Ishikawa (cell line): Measurements from ENCODE around the gene OR10P1.

Source experiments
- CEBPB ChIP-seq: IDR thresholded peaks from 2 replicates; pipeline ENCODE4 v1.6.1; 2012
- CREB1 ChIP-seq: IDR thresholded peaks from 2 replicates; pipeline ENCODE4 v1.6.1; 2012; ENCODE audit warnings: low read depth
- EGR1 ChIP-seq: IDR thresholded peaks from 2 replicates; pipeline ENCODE4 v1.6.1; 2012
- EP300 ChIP-seq: IDR thresholded peaks from 2 replicates; pipeline ENCODE4 v1.6.1; 2012; ENCODE audit warnings: borderline replicate concordance
- FOXM1 ChIP-seq: IDR thresholded peaks from 2 replicates; pipeline ENCODE4 v1.6.1; 2012; ENCODE audit warnings: low read depth, borderline replicate concordance
- NFIC ChIP-seq: IDR thresholded peaks from 2 replicates; pipeline ENCODE4 v1.6.1; 2012
- RAD21 ChIP-seq: IDR thresholded peaks from 2 replicates; pipeline ENCODE4 v1.6.1; 2012; ENCODE audit warnings: low read depth
- REST ChIP-seq: IDR thresholded peaks from 2 replicates; pipeline ENCODE4 v1.6.1; 2012; ENCODE audit warnings: low read depth, mild to moderate bottlenecking
- TAF1 ChIP-seq: IDR thresholded peaks from 2 replicates; pipeline ENCODE4 v1.6.1; 2012; ENCODE audit warnings: low read depth, mild to moderate bottlenecking
- TCF12 ChIP-seq: IDR thresholded peaks from 2 replicates; pipeline ENCODE4 v1.6.1; 2012; ENCODE audit warnings: low read depth
- TEAD4 ChIP-seq: IDR thresholded peaks from 2 replicates; pipeline ENCODE4 v1.6.1; 2012
- USF1 ChIP-seq: IDR thresholded peaks from 2 replicates; pipeline ENCODE4 v1.6.1; 2012
- YY1 ChIP-seq: IDR thresholded peaks from 2 replicates; pipeline ENCODE4 v1.6.1; 2012; ENCODE audit warnings: low read depth
- ZBTB7A ChIP-seq: IDR thresholded peaks from 2 replicates; pipeline ENCODE4 v1.6.1; 2012; ENCODE audit warnings: low read depth
- TF ChIP-seq, protein P1 (sequence below): IDR thresholded peaks from 2 replicates; pipeline ENCODE4 v1.6.1; 2012

The OR10P1 gene

GRCh38 chr12:55657212-55657611 lies 20.5 kb downstream of the OR10P1 start:
- TF ChIP-seq, protein P1, sequence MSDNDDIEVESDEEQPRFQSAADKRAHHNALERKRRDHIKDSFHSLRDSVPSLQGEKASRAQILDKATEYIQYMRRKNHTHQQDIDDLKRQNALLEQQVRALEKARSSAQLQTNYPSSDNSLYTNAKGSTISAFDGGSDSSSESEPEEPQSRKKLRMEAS: no peak
- no peak for TF ChIP-seq RAD21
- no peak for TF ChIP-seq TAF1
- no peak for TF ChIP-seq EP300
- TF ChIP-seq NFIC: no peak
- TF ChIP-seq CREB1: no peak
- TF ChIP-seq REST: no peak
- TF ChIP-seq TEAD4: no peak
- TF ChIP-seq TCF12: no peak
- no peak for TF ChIP-seq USF1
- TF ChIP-seq FOXM1: no peak
- no peak for TF ChIP-seq CEBPB
- no peak for TF ChIP-seq EGR1
- no peak for TF ChIP-seq ZBTB7A
- no peak for TF ChIP-seq YY1

GRCh38 chr12:55658212-55658611 lies 21.5 kb downstream of the OR10P1 start:
- TF ChIP-seq YY1: no peak
- TF ChIP-seq USF1: no peak
- TF ChIP-seq ZBTB7A: no peak
- TF ChIP-seq TEAD4: no peak
- TF ChIP-seq EP300: no peak
- no peak for TF ChIP-seq FOXM1
- no peak for TF ChIP-seq EGR1
- TF ChIP-seq, protein P1: no peak
- no peak for TF ChIP-seq RAD21
- TF ChIP-seq TAF1: no peak
- no peak for TF ChIP-seq CREB1
- TF ChIP-seq NFIC: no peak
- no peak for TF ChIP-seq CEBPB
- no peak for TF ChIP-seq TCF12
- TF ChIP-seq REST: no peak

DNA sequence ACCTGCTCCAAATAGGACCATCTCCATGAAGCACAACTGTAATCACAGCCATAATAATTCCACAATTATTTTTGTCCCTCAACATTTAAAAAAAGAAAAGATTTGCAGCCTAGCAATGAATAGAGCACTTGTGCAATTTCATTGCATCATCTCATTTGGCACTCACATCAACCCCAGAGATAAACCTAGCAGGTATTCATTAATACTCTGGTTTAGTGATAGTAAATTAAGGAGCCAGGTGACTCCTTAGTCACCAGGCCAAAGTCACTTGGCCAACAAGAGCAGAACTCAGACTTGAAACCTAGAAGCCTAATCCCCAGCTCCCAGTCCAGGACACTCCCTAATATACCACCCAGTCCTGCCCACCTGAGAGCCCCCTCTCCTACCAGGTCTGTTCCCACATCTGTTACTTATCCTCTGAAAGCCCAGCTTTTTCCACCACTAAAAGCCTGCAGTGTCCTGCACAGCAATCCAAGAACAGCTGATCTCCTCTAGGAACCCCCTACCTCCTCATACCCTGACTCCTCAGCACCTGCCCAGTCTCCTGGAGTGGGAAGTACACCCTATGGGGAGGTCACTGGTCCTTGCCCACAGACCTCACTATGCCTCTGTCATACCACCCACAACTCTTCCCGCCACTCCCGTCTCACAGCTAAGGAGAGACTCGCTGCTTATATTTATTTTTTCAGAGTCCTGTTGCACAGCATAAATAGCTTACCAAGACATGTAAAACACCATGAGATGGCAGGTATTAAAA lies 22.1 kb downstream of the OR10P1 start:
- TF ChIP-seq TEAD4: no peak
- no peak for TF ChIP-seq NFIC
- TF ChIP-seq REST: no peak
- no peak for TF ChIP-seq TAF1
- TF ChIP-seq RAD21: no peak
- no peak for TF ChIP-seq ZBTB7A
- no peak for TF ChIP-seq USF1
- no peak for TF ChIP-seq CREB1
- TF ChIP-seq, protein P1: no peak
- no peak for TF ChIP-seq FOXM1
- TF ChIP-seq TCF12: no peak
- TF ChIP-seq EGR1: no peak
- no peak for TF ChIP-seq CEBPB
- no peak for TF ChIP-seq EP300
- TF ChIP-seq YY1: no peak
